ENCODE results near the gene HMGN1.

Gene HMGN1

GRCh38 chr21:39366563-39366962 is 17.7 kb upstream of the HMGN1 start:
- no peak for DNase-seq (ENCODE audit: extremely low read depth, low read depth)
- no peak for TF ChIP-seq CTCF (IDR thresholded peaks at IDR 0.05; ENCODE audit: low read depth, low read length)

GRCh38 chr21:39364949-39365348 is 16.1 kb upstream of the HMGN1 start:
- no peak for TF ChIP-seq CTCF (IDR thresholded peaks at IDR 0.05; ENCODE audit: low read depth, low read length)
- no peak for DNase-seq (ENCODE audit: extremely low read depth, low read depth)

GRCh38 chr21:39363607-39364555 is 15.0 kb upstream of the HMGN1 start:
- TF ChIP-seq CTCF (IDR thresholded peaks at IDR 0.05; ENCODE audit: low read depth, low read length): no peak
- no peak for DNase-seq (ENCODE audit: extremely low read depth, low read depth)

DNA sequence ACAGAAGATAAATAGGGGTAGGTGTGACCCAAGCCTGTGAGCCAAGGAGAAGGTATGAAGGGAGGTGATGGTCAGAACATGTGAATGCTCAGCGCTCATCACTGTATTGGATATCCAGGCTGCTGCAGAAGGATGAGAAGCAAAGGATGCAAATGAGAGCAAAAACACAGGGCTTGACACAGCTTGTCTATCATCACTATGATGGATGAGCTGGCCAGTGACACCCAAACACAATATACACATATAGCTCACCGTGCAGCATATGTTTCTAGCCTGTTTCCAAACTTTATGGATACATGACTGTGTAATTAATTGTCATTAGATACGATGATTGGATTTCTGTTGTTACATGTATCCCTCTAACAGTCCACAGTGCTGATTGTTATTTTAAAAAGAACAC is 13.8 kb upstream of the HMGN1 start:
- DNase-seq (ENCODE audit: extremely low read depth, low read depth): no peak
- TF ChIP-seq CTCF (IDR thresholded peaks at IDR 0.05; ENCODE audit: low read depth, low read length): no peak

- no peak for TF ChIP-seq CTCF (IDR thresholded peaks at IDR 0.05; ENCODE audit: low read depth, low read length)
- no peak for DNase-seq (ENCODE audit: extremely low read depth, low read depth)
These were observed 10.5 kb upstream of the HMGN1 start for GRCh38 chr21:39359382-39359781.

DNA sequence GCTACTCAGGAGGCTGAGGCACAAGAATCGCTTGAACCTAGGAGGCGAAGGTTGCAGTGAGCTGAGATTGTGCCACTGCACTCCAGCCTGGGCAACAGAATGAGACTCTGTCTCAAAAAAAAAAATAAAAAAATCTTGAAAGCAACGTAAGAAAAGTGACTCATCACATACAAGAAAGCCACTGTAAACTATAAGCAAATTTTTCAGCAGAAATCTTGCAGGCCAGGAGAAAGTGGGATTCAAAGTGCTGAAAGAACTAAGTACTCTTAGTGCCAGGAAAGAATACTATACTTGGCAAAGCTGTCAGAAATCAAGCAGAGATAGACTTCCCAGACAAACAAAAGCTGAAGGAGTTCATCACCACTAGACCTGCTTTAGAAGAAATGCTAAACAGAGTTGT is 4.4 kb upstream of the HMGN1 start:
- TF ChIP-seq CTCF (IDR thresholded peaks at IDR 0.05; ENCODE audit: low read depth, low read length): no peak

More for the DNA sequence above, 4.4 kb upstream of the HMGN1 start:
- DNase-seq (ENCODE audit: extremely low read depth, low read depth): no peak

Measured in AG09319 (cell line).